Measurements from ENCODE around the gene RHCG.

Gene RHCG

DNA sequence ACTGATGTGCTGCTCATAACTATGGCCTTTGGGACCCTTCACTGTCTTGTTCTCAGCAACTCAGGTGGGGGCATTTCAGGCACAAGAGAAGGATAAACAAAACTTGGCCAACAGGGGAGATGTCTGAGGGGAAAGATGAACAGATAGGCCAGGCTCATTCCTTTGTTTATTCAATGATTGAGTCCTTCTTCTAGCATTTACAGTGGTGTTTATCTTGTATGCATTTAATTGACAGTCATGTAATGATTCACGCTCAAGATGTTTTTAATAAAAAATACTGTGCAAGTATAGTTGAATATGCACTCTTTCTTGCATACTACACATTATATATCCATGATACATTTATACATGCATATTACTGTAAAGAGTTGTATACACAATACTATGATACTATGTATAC lies 44.5 kb downstream of the RHCG start:
- TF ChIP-seq GATA2 (IDR thresholded peaks at IDR 0.05; ENCODE audit: low read depth, low read length) (peak; percentile 37; the same call in 1 of the 2 replicates), GATA3 (IDR thresholded peaks at IDR 0.05; ENCODE audit: low read depth, low read length) (no peak)

GRCh38 chr15:89450076-89451006 lies 46.0 kb downstream of the RHCG start:
- no peak for TF ChIP-seq GATA2 (IDR thresholded peaks at IDR 0.05; ENCODE audit: low read depth, low read length)

GRCh38 chr15:89448825-89449224 lies 47.6 kb downstream of the RHCG start:
- no peak for TF ChIP-seq GATA2 (IDR thresholded peaks at IDR 0.05; ENCODE audit: low read depth, low read length)
- no peak for TF ChIP-seq GATA3 (IDR thresholded peaks at IDR 0.05; ENCODE audit: low read depth, low read length)

DNA sequence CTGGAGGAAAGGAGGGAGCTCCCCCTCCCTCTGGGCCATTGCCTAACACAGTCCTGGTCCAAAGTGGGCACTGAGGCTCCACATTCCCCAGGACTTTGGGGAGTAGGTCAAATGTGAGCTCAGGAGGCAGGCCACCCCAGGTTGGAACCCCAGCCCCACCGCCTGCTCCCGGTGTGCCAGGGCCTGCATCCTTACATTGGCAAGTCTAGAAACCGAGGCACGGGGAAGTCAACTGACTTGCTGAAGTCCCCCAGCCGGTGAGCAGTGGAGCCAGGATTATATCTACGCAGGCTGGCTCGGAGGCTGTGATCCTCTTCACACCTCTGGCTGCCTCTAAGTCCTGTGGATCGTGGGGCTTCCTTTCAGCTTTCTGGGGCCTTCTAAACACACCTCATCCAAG lies 48.7 kb downstream of the RHCG start:
- no peak for TF ChIP-seq GATA2 (IDR thresholded peaks at IDR 0.05; ENCODE audit: low read depth, low read length)
- no peak for TF ChIP-seq GATA3 (IDR thresholded peaks at IDR 0.05; ENCODE audit: low read depth, low read length)

DNA sequence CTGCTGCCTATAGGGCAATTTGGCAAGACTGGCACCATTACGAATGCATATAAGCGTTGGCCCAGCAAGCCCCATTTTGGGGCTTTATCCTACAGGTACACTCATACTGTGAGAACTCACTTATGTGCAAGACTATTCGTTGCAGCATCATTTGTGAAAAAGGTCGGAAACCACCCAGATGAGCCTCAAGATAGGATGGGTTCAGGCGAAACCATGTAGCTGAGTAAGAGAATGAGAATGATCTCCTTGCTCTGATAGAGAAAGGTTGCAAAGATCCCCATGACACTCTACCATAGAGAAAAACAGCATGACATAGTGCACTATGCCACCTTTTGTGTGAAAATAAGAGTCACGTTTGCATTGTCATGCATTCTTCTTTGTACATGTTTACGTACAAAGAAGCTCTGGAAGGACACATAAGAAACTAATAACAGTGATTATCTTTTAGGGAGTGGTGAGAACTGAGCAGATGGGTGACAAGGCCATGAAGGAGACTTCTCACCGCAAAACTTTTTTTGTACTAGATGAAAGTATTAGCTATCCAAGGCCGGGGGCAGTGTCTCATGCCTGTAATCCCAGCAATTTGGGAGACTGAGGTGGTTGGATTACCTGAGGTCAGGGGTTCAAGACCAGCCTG lies 50.0 kb downstream of the RHCG start:
- TF ChIP-seq GATA3 (IDR thresholded peaks at IDR 0.05; ENCODE audit: low read depth, low read length) (no peak), GATA2 (IDR thresholded peaks at IDR 0.05; ENCODE audit: low read depth, low read length) (no peak)

DNA sequence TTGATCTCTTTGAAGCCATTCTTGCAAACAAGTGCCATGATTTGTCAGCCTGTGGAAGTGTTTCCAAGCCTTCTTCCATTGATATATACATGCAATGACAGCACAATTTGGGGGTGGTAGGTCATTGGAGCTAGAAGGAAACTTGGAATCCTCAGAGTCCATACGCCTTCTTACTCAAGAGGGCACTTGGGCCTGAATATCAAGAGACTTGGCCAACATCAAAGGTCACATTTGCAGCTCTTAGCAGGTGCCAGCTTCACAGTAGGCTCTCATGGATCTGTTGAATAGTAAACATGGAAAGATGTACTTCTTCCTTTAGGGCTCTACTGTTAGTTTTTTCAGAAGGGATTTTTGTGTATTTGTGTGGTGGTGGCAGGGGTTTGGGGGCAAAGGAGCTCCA lies 50.9 kb downstream of the RHCG start:
- no peak for TF ChIP-seq GATA3 (IDR thresholded peaks at IDR 0.05; ENCODE audit: low read depth, low read length)

- no peak for TF ChIP-seq GATA3 (IDR thresholded peaks at IDR 0.05; ENCODE audit: low read depth, low read length)
- TF ChIP-seq GATA2 (IDR thresholded peaks at IDR 0.05; ENCODE audit: low read depth, low read length), result no peak
Measured at GRCh38 chr15:89444241-89445225, 51.9 kb downstream of the RHCG start.

GRCh38 chr15:89443581-89443980 lies 52.8 kb downstream of the RHCG start:
- TF ChIP-seq GATA2 (IDR thresholded peaks at IDR 0.05; ENCODE audit: low read depth, low read length), result no peak

DNA sequence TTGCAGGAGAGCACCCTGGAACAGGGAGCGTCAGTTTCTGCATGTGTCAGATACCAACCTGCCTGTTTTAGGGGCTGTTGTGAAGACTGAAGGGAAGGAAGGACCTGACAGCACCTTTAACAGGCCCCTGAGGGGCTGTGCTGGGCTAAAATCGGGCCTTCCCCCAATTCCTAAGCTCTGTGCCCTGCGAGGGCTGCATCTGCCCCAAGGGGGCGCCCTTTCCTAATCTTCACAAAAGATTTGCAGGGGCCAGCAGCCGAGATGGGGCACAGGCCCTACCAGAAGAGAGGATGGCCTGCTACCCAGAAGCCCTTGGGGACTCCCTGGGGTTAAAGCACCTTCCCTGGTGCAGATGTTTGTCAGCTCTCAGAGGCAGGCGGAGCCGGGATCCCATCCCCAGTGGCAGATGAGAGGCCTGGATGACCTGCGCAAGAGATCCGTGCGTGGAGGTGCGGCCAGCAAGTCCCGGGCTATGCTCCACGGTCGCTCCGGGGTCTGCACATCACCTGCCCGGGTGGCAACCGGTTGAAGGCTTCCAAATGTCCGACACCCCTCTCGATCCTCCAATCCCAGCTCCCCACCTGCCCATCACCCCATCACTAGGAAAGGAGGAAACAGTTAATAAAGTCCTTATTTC lies 53.6 kb downstream of the RHCG start:
- TF ChIP-seq GATA3 (IDR thresholded peaks at IDR 0.05; ENCODE audit: low read depth, low read length) (no peak), GATA2 (IDR thresholded peaks at IDR 0.05; ENCODE audit: low read depth, low read length) (no peak)

GRCh38 chr15:89442155-89442554 lies 54.2 kb downstream of the RHCG start:
- TF ChIP-seq GATA3 (IDR thresholded peaks at IDR 0.05; ENCODE audit: low read depth, low read length), result no peak
- no peak for TF ChIP-seq GATA2 (IDR thresholded peaks at IDR 0.05; ENCODE audit: low read depth, low read length)

- TF ChIP-seq GATA3 (IDR thresholded peaks at IDR 0.05; ENCODE audit: low read depth, low read length) (no peak), GATA2 (IDR thresholded peaks at IDR 0.05; ENCODE audit: low read depth, low read length) (no peak)
Measured at GRCh38 chr15:89441295-89441812, 55.0 kb downstream of the RHCG start.

DNA sequence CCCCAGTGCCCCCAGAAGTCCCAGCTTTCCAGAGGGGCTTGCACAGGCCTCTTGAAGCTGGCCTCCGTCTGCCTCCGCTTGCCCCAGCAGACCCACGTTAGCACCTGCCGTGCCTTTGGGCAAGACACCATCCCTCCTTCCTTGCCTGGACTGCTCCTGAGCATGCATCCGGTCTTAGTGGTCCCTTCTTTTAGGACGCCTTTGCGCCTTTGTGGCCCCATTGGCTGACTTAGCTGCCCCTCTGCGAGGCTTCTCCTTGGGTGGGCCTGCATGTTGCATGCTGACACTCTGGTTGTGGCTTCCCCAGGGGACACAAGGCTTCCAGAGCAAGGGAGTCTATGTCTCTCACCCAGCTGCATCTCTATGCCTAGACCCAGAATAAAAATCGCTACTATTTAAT lies 56.6 kb downstream of the RHCG start:
- no peak for TF ChIP-seq GATA3 (IDR thresholded peaks at IDR 0.05; ENCODE audit: low read depth, low read length)
- no peak for TF ChIP-seq GATA2 (IDR thresholded peaks at IDR 0.05; ENCODE audit: low read depth, low read length)

DNA sequence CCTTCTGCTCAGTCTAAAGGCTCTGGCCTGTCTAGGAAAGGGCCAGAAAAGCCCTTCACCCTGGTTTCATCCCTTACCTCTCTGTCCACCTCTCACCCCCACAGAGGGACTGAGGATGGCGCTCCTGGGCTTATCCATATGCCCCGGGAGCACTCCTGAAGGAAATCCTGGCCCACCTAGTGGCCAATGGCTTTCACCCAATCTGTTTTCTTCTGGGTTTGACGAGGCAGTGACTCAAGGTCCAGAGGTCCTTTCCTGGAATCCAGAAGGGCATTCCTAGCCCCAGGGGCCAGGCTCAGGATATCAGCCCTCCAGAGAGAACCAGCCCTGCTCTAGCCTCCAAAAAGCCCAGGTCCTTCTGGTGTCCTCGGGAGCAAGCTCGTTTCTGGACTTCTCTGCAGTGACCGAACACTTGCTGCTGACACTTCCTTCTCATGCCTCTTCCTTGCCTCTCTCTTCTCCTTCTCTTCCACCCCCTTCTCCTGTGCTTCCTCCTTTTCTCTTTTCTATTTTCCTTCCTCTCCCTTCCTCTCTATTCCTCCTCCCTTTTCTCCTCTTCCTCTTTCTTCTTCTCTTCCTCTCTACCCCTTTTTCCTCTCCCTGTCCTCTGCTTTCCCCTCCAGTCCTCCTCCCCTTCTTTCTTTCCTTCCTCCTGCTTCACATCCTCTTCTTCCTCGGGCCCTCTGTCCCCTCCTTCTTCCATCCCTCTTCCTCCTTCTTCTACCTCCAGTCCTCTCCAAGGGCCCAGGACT lies 59.6 kb downstream of the RHCG start:
- no peak for TF ChIP-seq GATA2 (IDR thresholded peaks at IDR 0.05; ENCODE audit: low read depth, low read length)
- no peak for TF ChIP-seq GATA3 (IDR thresholded peaks at IDR 0.05; ENCODE audit: low read depth, low read length)
